HepG2 (cell line): ENCODE results near the gene C9. TPM values are rescaled to one million over a fixed set of nuclear protein-coding genes. Genes with fewer than 3 reads are reported as not detected.

Experiments used
- ATAC-seq: fragments of 200-7000 bp; cut with Tn5 transposase; 3 replicates; pipeline ENCODE4 v1.9.1; 2020; ENCODE audit warnings: mild to moderate bottlenecking, moderate library complexity
- BruUV-seq: library from RNA; stranded (reverse); fragments of 400-500 nt; replicated peaks from 2 replicates; lab custom pipeline; 2021; lab: Mats Ljungman, UMichigan
- CTCF ChIA-PET: fragments of 300-600 bp; formaldehyde crosslinking; extraction: SDS; loops from one replicate; lab custom pipeline; 2021; ENCODE audit warnings: low total read pairs, inconsistent platforms, low intra/inter-chr PET ratio; lab: Yijun Ruan, JAX
- POLR2A ChIA-PET: fragments of 350-600 bp; sonication (Branson Sonifier 250); formaldehyde crosslinking; loops from one replicate; lab custom pipeline; 2020; ENCODE audit warnings: antibody characterized with exemption, inconsistent platforms; lab: Yijun Ruan, JAX
- DNase-seq: peaks from one replicate; pipeline ENCODE4 v3.0.0-alpha.2; 2015; ENCODE audit warnings: low spot score
- FAIRE-seq: peaks from 3 replicates; lab custom pipeline; 2011; peaks lifted over from hg19 to GRCh38; lab: Jason Lieb, UNC
- H2AFZ ChIP-seq: one replicate; pipeline ENCODE4 v1.6.1; 2011; ENCODE audit warnings: low read length, inconsistent platforms
- H3K27ac ChIP-seq: fragments of 300-600 bp; 3 replicates; pipeline ENCODE4 v1.8.0; 2011; ENCODE audit warnings: mixed run types, mild to moderate bottlenecking, mixed read lengths, low read length, inconsistent platforms; ENCODE audit not compliant: insufficient read depth; ENCODE audit errors: extremely low read length
- H3K27me3 ChIP-seq, 2 experiments: fragments of 200-600 bp in 1 of 2; 2 replicates in 1 of 2; 3 replicates in 1 of 2; pipeline versions ENCODE4 v1.6.0 to v1.8.0; 2011; ENCODE audit warnings: low read length in 2 of 2, mild to moderate bottlenecking in 2 of 2, moderate library complexity in 2 of 2, inconsistent platforms in 1 of 2; ENCODE audit not compliant: insufficient read depth in 2 of 2, control insufficient read depth in 1 of 2
- H3K36me3 ChIP-seq, 2 experiments: fragments of 200-600 bp in 1 of 2; replicated peaks in 1 of 2; 2 replicates in 1 of 2; 3 replicates in 1 of 2; pipeline versions ENCODE4 v1.5.1 to v1.8.0; 2011; ENCODE audit warnings: low read length in 2 of 2, inconsistent platforms in 1 of 2; ENCODE audit not compliant: insufficient read depth in 2 of 2, control insufficient read depth in 1 of 2
- H3K4me1 ChIP-seq: 2 replicates; pipeline ENCODE4 v1.5.1; 2012; ENCODE audit warnings: low read length, inconsistent platforms; ENCODE audit not compliant: insufficient read depth
- H3K4me2 ChIP-seq: 2 replicates; pipeline ENCODE4 v1.6.0; 2011; ENCODE audit warnings: low read depth, low read length, inconsistent platforms
- H3K4me3 ChIP-seq, 3 experiments: fragments of 200-600 bp in 1 of 3; sonication (generic), shearing (Covaris generic) in 1 of 3; replicated peaks in 1 of 3; 2 replicates each; pipeline ENCODE4 v1.5.1; 2011 to 2016; ENCODE audit warnings: low read length in 3 of 3, inconsistent platforms in 2 of 3, low read depth in 2 of 3, mild to moderate bottlenecking in 2 of 3, control low read depth in 1 of 3, mixed read lengths in 1 of 3; ENCODE audit not compliant: insufficient read depth in 1 of 3
- H3K79me2 ChIP-seq: one replicate; pipeline ENCODE4 v1.6.1; 2011; ENCODE audit warnings: low read length, inconsistent platforms; ENCODE audit not compliant: insufficient read depth
- H3K9ac ChIP-seq: 2 replicates; pipeline ENCODE4 v1.6.0; 2011; ENCODE audit warnings: mild to moderate bottlenecking, low read depth, low read length, inconsistent platforms; ENCODE audit not compliant: insufficient read depth
- H3K9me3 ChIP-seq: 2 replicates; pipeline ENCODE4 v1.5.1; 2012; ENCODE audit warnings: mild to moderate bottlenecking, low read length
- H4K20me1 ChIP-seq: 2 replicates; pipeline ENCODE4 v1.6.0; 2011; ENCODE audit warnings: inconsistent platforms, mild to moderate bottlenecking, low read length, moderate library complexity; ENCODE audit not compliant: insufficient read depth
- ATF7 ChIP-seq, 2 experiments: fragments of 450-650 bp in 1 of 2; sonication (generic) in 1 of 2; formaldehyde crosslinking in 1 of 2; IDR thresholded peaks; 2 replicates each; pipeline versions ENCODE4 v1.4.0 to v1.6.1; 2016 to 2020; ENCODE audit warnings: antibody characterized with exemption in 1 of 2, mild to moderate bottlenecking in 1 of 2, missing genetic modification reagents in 1 of 2
- FOXA3 ChIP-seq: IDR thresholded peaks from 2 replicates; pipeline ENCODE4 v1.6.1; 2016; ENCODE audit warnings: missing genetic modification reagents, missing compliant biosample characterization
- PCBP1 ChIP-seq: fragments of 200-400 bp; formaldehyde crosslinking; IDR thresholded peaks from 2 replicates; pipeline ENCODE4 v1.6.1; 2017; ENCODE audit warnings: mild to moderate bottlenecking, low read depth, low read length, borderline replicate concordance
- PRPF4 ChIP-seq: fragments of 200-400 bp; formaldehyde crosslinking; IDR thresholded peaks from 2 replicates; pipeline ENCODE4 v1.6.1; 2016; ENCODE audit warnings: low read length, low read depth; ENCODE audit not compliant: poor library complexity, severe bottlenecking
- ZNF574 ChIP-seq: sonication (generic); formaldehyde crosslinking; IDR thresholded peaks from 2 replicates; pipeline ENCODE4 v1.4.0; 2020; ENCODE audit warnings: missing genetic modification reagents
- ZNF816 ChIP-seq: sonication (generic); formaldehyde crosslinking; IDR thresholded peaks from 2 replicates; pipeline ENCODE4 v1.8.0; 2022; ENCODE audit warnings: missing genetic modification reagents, mild to moderate bottlenecking, borderline replicate concordance
- WGBS: methylation state at CpG from one replicate; pipeline ENCODE4 v1.1.6; 2017; ENCODE audit warnings: low lambda C conversion rate; 5-methylcytosine and 5-hydroxymethylcytosine counted together
- in situ Hi-C: cut with HindIII; loops from 2 replicates; pipeline ENCODE4 v1.10.0; 2017; ENCODE audit warnings: low pct_unique_long_range_greater_than_20kb; ENCODE audit not compliant: extremely low pct_ligation_motif_present
- intact Hi-C: fragments of 100-400 bp; cut with micrococcal nuclease; formaldehyde crosslinking; loops from one replicate; pipeline ENCODE4 v1.10.0; 2022; ENCODE audit not compliant: unreplicated experiment
- polyA plus RNA-seq, 8 experiments: library from polyadenylated mRNA; depleted of rRNA in 3 of 8; stranded (reverse) in 7 of 8; unstranded in 1 of 8; fragments of >200 nt; fragmentation: Illumina TruSeq in 4 of 8; extraction: Trizol in 4 of 8; gene quantifications; 2 replicates each; pipeline versions ENCODE4 v1.2.1 to v1.2.3, GENCODE V29; 2011 to 2016; ENCODE audit warnings: low read depth in 4 of 8, missing spikeins in 1 of 8, mixed read lengths in 1 of 8; ENCODE audit not compliant: insufficient read depth in 1 of 8
- total RNA-seq, 5 experiments: library from RNA; depleted of rRNA; stranded (reverse); fragments of >200 nt; fragmentation: Illumina TruSeq; extraction: Trizol; gene quantifications; 2 replicates each; pipeline ENCODE4 v1.2.3, GENCODE V29; 2016; ENCODE audit warnings: low read depth in 1 of 5

The C9 gene
- total and polyA plus RNA-seq, 2 of the 13 experiments (the other 11 are each of a cell fraction or from before 2014, with no cell fraction given), result not detected

- BruUV-seq, result no TSS peak
- TF ChIP-seq ZNF574 (CRISPR knock-in tag), result no peak
- peak; percentile 54; the same call in 1 of the 2 replicates for TF ChIP-seq ATF7 (IDR thresholded peaks at IDR 0.05)
- no peak for TF ChIP-seq ATF7 (CRISPR knock-in tag; IDR thresholded peaks at IDR 0.05)
- DNase-seq, result no peak
Observed at GRCh38 chr5:39387293-39387692, 23.0 kb upstream of the C9 start.

GRCh38 chr5:39384271-39384670 is 20.0 kb upstream of the C9 start:
- in situ Hi-C loops (no loop called here), intact Hi-C loops (no loop called here)
- H3K27ac ChIP-seq, result no peak overlapping the region
- no peak overlapping the region for H2AFZ ChIP-seq
- ATAC-seq (no peak), DNase-seq (no peak), FAIRE-seq (no peak)
- no peak overlapping the region for H3K4me3 ChIP-seq
- H4K20me1 ChIP-seq, result no peaks in the 10 kb centered on the region
- no peaks in the 10 kb centered on the region for H3K9me3 ChIP-seq
- no peak for TF ChIP-seq FOXA3 (CRISPR knock-in tag)
- no peak for TF ChIP-seq PCBP1
- no peak for TF ChIP-seq PRPF4
- TF ChIP-seq ZNF816, result no peak
- CTCF ChIA-PET, result no interaction called here
- no peak overlapping the region for H3K9ac ChIP-seq
- H3K4me1 ChIP-seq, result no peaks in the 10 kb centered on the region
- no peaks in the 10 kb centered on the region for H3K27me3 ChIP-seq
- H3K36me3 ChIP-seq, result peaks cover 6 to 15% of the 10 kb centered on the region in 2 experiments; a peak in 3 of 5 replicates
- BruUV-seq, result no TSS peak
- no peaks in the 10 kb centered on the region for H3K79me2 ChIP-seq
- POLR2A ChIA-PET, result no interaction called here
- H3K4me2 ChIP-seq, result no peak overlapping the region
- WGBS, result 94% methylated on average over 1 of the region's 1 CpG

More at GRCh38 chr5:39387293-39387692, 23.0 kb upstream of the C9 start:
- H3K27me3 ChIP-seq, result no peaks in the 10 kb centered on the region
- no peaks in the 10 kb centered on the region for H3K9me3 ChIP-seq
- intact Hi-C loops (no loop called here), in situ Hi-C loops (no loop called here)
- H3K36me3 ChIP-seq, result peaks cover 10 to 29% of the 10 kb centered on the region in 2 experiments; a peak in 4 of 5 replicates
- ChIA-PET CTCF (no interaction called here), POLR2A (no interaction called here)
- H3K4me1 ChIP-seq, result no peaks in the 10 kb centered on the region
- no peak overlapping the region for H3K4me3 ChIP-seq
- WGBS, result 96% methylated on average over 2 of the region's 2 CpGs
- FAIRE-seq (no peak), ATAC-seq (no peak)
- H3K27ac ChIP-seq, result no peak overlapping the region
- no peak overlapping the region for H2AFZ ChIP-seq
- H4K20me1 ChIP-seq, result no peaks in the 10 kb centered on the region
- H3K9ac ChIP-seq, result no peak overlapping the region
- H3K4me2 ChIP-seq, result no peak overlapping the region
- no peaks in the 10 kb centered on the region for H3K79me2 ChIP-seq
